GM06990 (cell line): ENCODE results near the gene ADGRG7.

Experiments
- DNase-seq: peaks from one replicate; pipeline ENCODE4 v3.0.0-alpha.2; 2011; ENCODE audit not compliant: insufficient read length; ENCODE audit errors: extremely low read depth
- H3K27me3 ChIP-seq: replicated peaks from 2 replicates; pipeline ENCODE4 v1.6.0; 2011; ENCODE audit warnings: low read length; ENCODE audit not compliant: control insufficient read depth, insufficient read depth
- H3K36me3 ChIP-seq: 2 replicates; pipeline ENCODE4 v1.5.1; 2011; ENCODE audit warnings: low read length; ENCODE audit not compliant: control insufficient read depth, insufficient read depth
- H3K4me3 ChIP-seq: replicated peaks from 2 replicates; pipeline ENCODE4 v1.5.1; 2011; ENCODE audit warnings: low read depth, mild to moderate bottlenecking, control low read depth, low read length
- CTCF ChIP-seq: IDR thresholded peaks from 2 replicates; pipeline ENCODE4 v1.5.1; 2011; ENCODE audit warnings: low read length, control low read depth, mild to moderate bottlenecking, inconsistent platforms; ENCODE audit not compliant: insufficient read depth, poor library complexity, severe bottlenecking

ADGRG7 gene

DNA sequence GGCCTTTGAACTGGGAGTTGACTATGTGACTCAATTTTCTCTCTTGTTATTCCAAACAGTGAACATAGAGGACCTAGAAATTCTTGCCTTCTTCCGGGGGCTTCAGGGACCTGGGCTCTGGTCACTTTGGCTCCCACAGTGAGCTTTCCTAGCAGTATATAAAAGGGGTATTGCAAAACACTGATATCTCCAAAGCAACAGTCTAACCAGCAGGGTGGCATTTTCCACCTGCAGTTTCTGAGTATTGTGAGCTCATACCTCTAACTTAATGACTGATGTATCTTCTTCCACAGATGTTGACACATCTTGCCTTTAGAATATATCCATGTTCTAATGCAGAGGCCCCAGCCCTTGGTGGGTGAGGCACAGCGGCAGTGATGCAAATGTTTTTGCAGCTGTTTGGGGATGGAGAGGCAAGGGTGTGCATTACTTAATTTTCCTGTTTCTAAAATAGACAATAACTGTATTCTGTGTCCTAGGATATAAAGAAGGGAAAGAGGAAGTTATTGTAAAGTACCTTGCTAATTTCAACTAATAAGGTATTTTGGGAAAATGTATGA is 45.7 kb upstream of the ADGRG7 start:
- H3K27me3 ChIP-seq = no peaks in the 10 kb centered on the region
- DNase-seq = no peak
- H3K4me3 ChIP-seq = no peak overlapping the region
- H3K36me3 ChIP-seq = no peaks in the 10 kb centered on the region
- no peak for TF ChIP-seq CTCF

DNA sequence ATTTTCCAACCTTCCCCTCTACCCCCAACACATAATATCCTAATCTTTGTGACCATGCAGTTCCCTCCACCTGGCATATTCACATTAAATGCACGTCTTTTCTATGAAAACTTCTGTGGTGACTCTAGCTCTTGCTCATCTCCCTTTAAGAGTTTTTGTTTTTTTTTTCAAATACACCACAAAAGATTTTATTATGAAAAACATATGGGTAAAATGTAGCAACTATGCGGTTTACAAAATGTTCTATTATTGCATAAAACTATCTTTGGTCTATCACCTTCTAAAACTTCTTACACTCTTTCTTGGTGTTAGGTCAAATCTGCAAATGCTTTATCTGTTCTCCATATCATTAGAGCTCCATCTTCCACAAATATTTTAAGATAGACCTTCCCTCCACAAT is 38.6 kb upstream of the ADGRG7 start:
- no peak overlapping the region for H3K4me3 ChIP-seq
- no peaks in the 10 kb centered on the region for H3K36me3 ChIP-seq
- no peak for TF ChIP-seq CTCF
- no peaks in the 10 kb centered on the region for H3K27me3 ChIP-seq
- no peak for DNase-seq

GRCh38 chr3:100574536-100574935 is 34.9 kb upstream of the ADGRG7 start:
- TF ChIP-seq CTCF = no peak
- Histone ChIP-seq H3K4me3 (no peak overlapping the region), H3K36me3 (no peaks in the 10 kb centered on the region), H3K27me3 (no peaks in the 10 kb centered on the region)
- no peak for DNase-seq

DNA sequence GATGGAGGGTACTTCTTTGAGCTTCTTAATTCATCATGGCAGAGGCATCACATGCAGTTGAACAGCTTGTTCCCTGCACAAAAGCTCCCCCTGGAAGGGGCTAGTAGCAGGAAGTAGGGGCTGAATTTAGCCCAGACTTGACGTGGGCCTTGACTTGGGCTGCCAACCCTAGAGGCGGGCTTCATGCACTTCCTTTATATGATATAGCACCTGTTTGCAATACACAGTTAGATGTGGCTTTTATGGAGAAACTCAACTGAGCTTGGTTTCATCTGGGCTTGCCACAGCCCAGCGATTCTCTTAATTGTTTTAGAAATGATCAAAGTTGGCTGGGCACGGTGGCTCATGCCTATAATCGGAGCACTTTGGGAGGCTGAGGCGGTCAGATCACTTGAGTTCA is 33.7 kb upstream of the ADGRG7 start:
- Histone ChIP-seq H3K4me3 (no peak overlapping the region), H3K27me3 (no peaks in the 10 kb centered on the region), H3K36me3 (no peaks in the 10 kb centered on the region)
- DNase-seq = no peak
- TF ChIP-seq CTCF = no peak

DNA sequence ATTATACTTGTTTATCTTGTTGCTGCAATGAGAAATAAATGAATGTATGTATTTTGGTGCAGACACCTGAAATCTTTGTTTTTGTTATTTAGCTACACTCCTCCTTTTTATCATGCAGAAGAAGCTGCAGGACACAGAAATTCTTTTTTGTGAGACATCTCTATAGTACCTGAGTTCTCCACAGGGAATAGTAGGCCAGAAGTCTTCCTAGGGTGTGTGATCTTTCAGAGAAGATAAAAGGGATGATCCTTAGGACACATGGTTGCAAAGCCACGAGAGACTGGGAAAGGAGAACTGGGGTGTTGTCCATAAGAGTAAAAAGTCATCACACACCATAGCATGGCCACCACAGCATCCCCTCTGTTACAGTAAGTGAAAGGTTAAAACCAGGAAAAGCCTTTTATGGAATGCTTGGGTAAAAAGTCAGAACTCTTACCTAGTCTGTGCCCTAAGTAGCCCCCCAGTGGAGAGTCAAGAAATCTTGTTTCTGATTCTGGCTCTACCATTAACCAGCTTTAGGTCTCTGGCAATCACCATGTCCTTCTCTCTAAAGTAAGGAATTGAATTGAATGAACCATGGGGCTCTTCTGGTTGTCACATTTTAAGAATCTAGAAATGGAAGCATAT is 31.9 kb upstream of the ADGRG7 start:
- H3K36me3 ChIP-seq = no peaks in the 10 kb centered on the region
- DNase-seq = no peak
- TF ChIP-seq CTCF = no peak
- no peaks in the 10 kb centered on the region for H3K27me3 ChIP-seq
- H3K4me3 ChIP-seq = no peak overlapping the region

DNA sequence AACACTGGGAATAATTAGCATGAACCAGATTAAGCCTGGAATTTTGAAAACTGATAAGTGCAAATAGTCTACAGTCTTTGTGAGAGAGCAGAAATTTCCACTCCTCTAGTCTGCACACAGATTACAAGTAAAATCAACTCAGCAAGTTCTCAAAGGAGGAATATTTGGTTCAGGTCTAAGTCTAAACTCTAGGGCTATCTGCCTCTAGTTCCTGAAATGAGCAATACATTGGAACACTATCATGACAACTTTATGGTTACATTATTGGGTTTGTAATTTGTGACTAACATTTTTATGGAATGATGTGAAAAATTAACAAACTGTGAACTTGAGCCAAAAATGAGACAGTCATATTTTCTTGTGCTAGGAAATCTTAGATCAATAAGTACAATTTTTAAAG is 30.8 kb upstream of the ADGRG7 start:
- no peak for TF ChIP-seq CTCF
- no peak for DNase-seq
- no peaks in the 10 kb centered on the region for H3K36me3 ChIP-seq
- no peak overlapping the region for H3K4me3 ChIP-seq
- H3K27me3 ChIP-seq = no peaks in the 10 kb centered on the region
